GM12878 (cell line): ENCODE data around the gene GIGYF2. TPM values are rescaled to one million over a fixed set of nuclear protein-coding genes. Genes with fewer than 3 reads are reported as not detected.

Experiments
- BHLHE40 ChIP-seq, 2 experiments: fragments of 450-650 bp in 1 of 2; IDR thresholded peaks; 2 replicates each; pipeline ENCODE4 v1.6.1; 2011 to 2017; ENCODE audit warnings: low read depth in 2 of 2, borderline replicate concordance in 1 of 2, improper control_type of control experiment in 1 of 2, low read length in 1 of 2, mild to moderate bottlenecking in 1 of 2
- BMI1 ChIP-seq: fragments of 450-650 bp; IDR thresholded peaks from 2 replicates; pipeline ENCODE4 v1.6.1; 2016; ENCODE audit warnings: mild to moderate bottlenecking, moderate library complexity, borderline replicate concordance
- HDGF ChIP-seq: fragments of 450-650 bp; IDR thresholded peaks from 2 replicates; pipeline ENCODE4 v1.6.1; 2016; ENCODE audit warnings: antibody characterized with exemption
- RBBP5 ChIP-seq: fragments of 200-600 bp; sonication (generic); conservative IDR thresholded peaks from 2 replicates; pipeline ENCODE4 v1.6.1; 2016
- RELA ChIP-seq: fragments of 450-650 bp; IDR thresholded peaks from 2 replicates; pipeline ENCODE4 v1.8.0; 2014; ENCODE audit warnings: borderline replicate concordance; ENCODE audit not compliant: partially characterized antibody
- ZZZ3 ChIP-seq: IDR thresholded peaks from 2 replicates; pipeline ENCODE4 v1.6.1; 2011; ENCODE audit warnings: low read depth; ENCODE audit not compliant: control insufficient read depth, insufficient read length
- polyA plus RNA-seq, 11 experiments: library from polyadenylated mRNA; depleted of rRNA in 4 of 11; unstranded in 6 of 11; stranded (reverse) in 5 of 11; fragments of >200 nt; fragmentation: Nextera tagmentation in 4 of 11; fragmentation: Illumina TruSeq in 1 of 11; extraction: Ambion mirVana in 4 of 11; extraction: Trizol in 1 of 11; gene quantifications; 1 replicate in 1 of 11; 2 replicates in 10 of 11; pipeline versions ENCODE4 v1.2.1 to v1.2.3, GENCODE V29; 2011 to 2016; ENCODE audit warnings: inconsistent platforms in 2 of 11, missing spikeins in 2 of 11, low read depth in 1 of 11
- total RNA-seq, 4 experiments: library from RNA; depleted of rRNA in 3 of 4; stranded (reverse); fragments of >200 nt in 3 of 4; fragmentation: Illumina TruSeq in 1 of 4; extraction: Trizol in 1 of 4; gene quantifications; 2 replicates each; pipeline versions ENCODE4 v1.2.1 to v1.2.3, GENCODE V29; 2013 to 2021
- TF ChIP-seq, protein P1 (sequence below): fragments of 450-650 bp; IDR thresholded peaks from 2 replicates; pipeline ENCODE4 v1.6.1; 2017; ENCODE audit warnings: borderline replicate concordance
- TF ChIP-seq, protein P2 (sequence below): fragments of 450-650 bp; IDR thresholded peaks from 2 replicates; pipeline ENCODE4 v1.6.1; 2016; ENCODE audit warnings: mild to moderate bottlenecking, moderate library complexity, borderline replicate concordance

Gene GIGYF2
- total and polyA plus RNA-seq, 10 of the 15 experiments (the other 5 are each of a cell fraction or from before 2014, with no cell fraction given) = 12.2 to 47.2 (median 39.0) TPM

DNA sequence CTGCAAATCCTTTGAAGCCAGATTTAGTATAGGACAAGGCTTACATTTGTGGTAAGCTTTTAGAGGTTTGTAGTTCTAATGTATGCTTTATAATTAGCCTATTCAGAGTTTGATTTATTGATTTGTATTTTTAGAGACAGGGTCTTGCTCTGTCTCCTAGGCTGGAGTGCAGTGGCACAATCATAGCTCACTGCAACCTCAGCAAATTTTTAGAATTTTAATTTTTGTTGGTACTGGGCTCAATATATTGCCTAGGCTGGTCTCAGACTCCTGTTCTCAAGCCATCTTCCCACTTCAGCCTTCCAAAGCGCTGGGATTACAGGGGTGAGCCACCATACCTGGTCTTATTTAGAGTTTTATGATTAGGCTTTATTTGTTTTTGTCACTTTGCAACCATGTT is 74.7 kb downstream of the GIGYF2 start (continued):
- TF ChIP-seq, protein P1, sequence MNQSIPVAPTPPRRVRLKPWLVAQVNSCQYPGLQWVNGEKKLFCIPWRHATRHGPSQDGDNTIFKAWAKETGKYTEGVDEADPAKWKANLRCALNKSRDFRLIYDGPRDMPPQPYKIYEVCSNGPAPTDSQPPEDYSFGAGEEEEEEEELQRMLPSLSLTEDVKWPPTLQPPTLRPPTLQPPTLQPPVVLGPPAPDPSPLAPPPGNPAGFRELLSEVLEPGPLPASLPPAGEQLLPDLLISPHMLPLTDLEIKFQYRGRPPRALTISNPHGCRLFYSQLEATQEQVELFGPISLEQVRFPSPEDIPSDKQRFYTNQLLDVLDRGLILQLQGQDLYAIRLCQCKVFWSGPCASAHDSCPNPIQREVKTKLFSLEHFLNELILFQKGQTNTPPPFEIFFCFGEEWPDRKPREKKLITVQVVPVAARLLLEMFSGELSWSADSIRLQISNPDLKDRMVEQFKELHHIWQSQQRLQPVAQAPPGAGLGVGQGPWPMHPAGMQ = no peak
- TF ChIP-seq ZZZ3 = no peak
- no peak for TF ChIP-seq RELA
- no peak for TF ChIP-seq BMI1
- no peak for TF ChIP-seq HDGF
- TF ChIP-seq BHLHE40 (IDR thresholded peaks at IDR 0.05; ENCODE audit: borderline replicate concordance in 1 of 2, low read depth in 2 of 2, low read length in 1 of 2) = no peak
- no peak for TF ChIP-seq RBBP5
- TF ChIP-seq, protein P2, sequence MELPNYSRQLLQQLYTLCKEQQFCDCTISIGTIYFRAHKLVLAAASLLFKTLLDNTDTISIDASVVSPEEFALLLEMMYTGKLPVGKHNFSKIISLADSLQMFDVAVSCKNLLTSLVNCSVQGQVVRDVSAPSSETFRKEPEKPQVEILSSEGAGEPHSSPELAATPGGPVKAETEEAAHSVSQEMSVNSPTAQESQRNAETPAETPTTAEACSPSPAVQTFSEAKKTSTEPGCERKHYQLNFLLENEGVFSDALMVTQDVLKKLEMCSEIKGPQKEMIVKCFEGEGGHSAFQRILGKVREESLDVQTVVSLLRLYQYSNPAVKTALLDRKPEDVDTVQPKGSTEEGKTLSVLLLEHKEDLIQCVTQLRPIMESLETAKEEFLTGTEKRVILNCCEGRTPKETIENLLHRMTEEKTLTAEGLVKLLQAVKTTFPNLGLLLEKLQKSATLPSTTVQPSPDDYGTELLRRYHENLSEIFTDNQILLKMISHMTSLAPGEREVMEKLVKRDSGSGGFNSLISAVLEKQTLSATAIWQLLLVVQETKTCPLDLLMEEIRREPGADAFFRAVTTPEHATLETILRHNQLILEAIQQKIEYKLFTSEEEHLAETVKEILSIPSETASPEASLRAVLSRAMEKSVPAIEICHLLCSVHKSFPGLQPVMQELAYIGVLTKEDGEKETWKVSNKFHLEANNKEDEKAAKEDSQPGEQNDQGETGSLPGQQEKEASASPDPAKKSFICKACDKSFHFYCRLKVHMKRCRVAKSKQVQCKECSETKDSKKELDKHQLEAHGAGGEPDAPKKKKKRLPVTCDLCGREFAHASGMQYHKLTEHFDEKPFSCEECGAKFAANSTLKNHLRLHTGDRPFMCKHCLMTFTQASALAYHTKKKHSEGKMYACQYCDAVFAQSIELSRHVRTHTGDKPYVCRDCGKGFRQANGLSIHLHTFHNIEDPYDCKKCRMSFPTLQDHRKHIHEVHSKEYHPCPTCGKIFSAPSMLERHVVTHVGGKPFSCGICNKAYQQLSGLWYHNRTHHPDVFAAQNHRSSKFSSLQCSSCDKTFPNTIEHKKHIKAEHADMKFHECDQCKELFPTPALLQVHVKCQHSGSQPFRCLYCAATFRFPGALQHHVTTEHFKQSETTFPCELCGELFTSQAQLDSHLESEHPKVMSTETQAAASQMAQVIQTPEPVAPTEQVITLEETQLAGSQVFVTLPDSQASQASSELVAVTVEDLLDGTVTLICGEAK = no peak
- TF ChIP-seq, all 136 proteins: peak for 0
